NCI-H526 (cell line): Measurements from ENCODE around the gene WDR48.

Experiments used
- DNase-seq, 2 experiments: peaks; one replicate each; lab custom pipeline; 2025; lab: John Stamatoyannopoulos, UW

Gene WDR48

GRCh38 chr3:39124876-39125840, 73.3 kb downstream of the WDR48 start:
- DNase-seq: no peak

DNA sequence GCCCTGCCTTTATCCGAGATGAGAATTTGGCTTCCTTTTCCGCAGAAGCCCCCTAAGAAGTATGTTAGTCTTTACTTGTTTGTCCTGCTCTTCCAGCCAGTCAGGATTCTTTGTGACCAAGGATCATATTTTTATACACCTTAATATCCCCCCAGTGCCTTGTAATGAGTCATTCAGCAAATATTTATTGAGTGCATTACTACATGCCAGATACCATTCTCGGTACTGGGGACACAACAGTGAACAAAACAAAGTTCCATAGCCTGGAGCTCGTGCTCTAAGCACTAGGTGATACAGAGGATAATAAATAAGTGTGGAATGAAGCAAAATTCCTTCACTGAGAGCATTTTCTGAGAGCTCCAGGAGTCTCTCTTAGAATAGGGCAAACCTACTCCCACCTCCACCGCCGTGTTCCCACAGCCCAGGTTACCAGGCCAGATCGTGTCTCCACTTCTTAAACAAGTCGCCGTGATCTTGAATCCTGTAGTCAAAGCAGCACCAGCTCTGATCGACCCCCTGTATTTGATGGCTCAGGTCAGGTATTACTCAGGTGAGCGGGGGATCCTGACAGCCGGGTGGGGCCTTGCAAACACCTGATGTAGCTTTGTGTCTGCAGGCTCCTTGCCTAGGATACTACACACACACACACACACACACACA, 74.2 kb downstream of the WDR48 start:
- DNase-seq: no peak

DNA sequence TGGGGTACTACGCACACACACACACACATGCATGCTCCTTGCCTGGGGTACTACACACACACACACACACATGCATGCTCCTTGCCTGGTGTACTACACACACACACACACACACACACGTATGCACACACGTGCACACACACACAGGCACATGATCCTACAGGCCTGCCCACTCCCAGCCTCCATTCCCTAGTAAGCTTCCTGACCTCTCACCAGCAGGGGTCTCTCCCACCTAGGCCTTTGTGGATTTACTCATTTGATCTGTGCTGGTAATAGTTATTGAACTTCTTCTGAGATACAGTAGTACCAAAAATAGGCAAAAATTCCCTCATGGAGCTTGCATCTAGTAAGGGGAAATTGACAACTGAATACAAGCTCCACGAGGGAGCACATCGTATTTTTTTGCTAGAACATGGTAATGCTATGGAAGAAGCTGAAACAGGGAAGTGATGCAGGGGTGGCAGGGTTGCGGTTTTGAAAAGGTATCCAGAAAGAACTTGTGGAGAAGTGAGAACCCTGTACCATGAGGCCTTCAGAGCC, 74.8 kb downstream of the WDR48 start:
- DNase-seq: peak; percentile 9 to 42

- no peak for DNase-seq
These were observed 75.6 kb downstream of the WDR48 start for GRCh38 chr3:39127269-39127907.

GRCh38 chr3:39127908-39128304, 76.1 kb downstream of the WDR48 start:
- DNase-seq: no peak

DNA sequence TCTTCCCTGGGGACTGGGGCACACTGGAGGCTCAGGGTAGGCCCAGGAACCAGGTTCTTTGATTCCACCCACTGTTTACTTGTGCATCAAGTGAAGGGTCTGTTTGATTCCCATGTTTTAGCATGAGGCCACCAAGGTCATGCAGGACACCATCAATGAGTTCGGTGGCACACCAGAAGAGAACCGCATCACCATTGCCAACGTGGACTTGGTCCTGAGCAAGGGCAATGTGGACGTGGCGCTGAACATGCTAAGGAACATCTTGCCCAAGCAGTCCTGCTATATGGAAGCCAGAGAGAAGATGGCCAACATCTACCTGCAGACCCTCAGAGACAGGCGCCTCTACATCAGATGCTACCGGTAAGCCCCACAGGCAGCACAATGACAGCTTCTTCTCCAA, 77.1 kb downstream of the WDR48 start:
- DNase-seq: no peak

DNA sequence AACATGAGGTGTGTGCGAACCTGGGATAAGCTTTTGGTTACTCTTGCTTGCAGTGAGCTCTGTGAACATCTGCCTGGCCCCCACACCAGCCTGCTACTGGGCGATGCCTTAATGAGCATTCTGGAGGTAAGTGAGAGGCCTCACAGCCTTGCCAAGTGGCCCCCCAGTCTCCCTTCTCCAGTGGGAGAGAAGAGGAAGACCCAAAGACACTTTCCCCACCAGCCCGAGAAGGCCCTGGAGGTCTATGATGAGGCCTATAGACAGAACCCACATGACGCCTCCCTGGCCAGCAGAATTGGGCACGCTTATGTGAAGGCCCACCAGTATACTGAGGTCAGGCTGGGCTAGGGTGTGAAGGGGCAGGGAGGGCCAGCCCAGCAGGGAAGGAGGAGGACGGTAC, 78.2 kb downstream of the WDR48 start:
- DNase-seq: no peak

GRCh38 chr3:39130693-39131265, 79.0 kb downstream of the WDR48 start:
- DNase-seq: no peak

DNA sequence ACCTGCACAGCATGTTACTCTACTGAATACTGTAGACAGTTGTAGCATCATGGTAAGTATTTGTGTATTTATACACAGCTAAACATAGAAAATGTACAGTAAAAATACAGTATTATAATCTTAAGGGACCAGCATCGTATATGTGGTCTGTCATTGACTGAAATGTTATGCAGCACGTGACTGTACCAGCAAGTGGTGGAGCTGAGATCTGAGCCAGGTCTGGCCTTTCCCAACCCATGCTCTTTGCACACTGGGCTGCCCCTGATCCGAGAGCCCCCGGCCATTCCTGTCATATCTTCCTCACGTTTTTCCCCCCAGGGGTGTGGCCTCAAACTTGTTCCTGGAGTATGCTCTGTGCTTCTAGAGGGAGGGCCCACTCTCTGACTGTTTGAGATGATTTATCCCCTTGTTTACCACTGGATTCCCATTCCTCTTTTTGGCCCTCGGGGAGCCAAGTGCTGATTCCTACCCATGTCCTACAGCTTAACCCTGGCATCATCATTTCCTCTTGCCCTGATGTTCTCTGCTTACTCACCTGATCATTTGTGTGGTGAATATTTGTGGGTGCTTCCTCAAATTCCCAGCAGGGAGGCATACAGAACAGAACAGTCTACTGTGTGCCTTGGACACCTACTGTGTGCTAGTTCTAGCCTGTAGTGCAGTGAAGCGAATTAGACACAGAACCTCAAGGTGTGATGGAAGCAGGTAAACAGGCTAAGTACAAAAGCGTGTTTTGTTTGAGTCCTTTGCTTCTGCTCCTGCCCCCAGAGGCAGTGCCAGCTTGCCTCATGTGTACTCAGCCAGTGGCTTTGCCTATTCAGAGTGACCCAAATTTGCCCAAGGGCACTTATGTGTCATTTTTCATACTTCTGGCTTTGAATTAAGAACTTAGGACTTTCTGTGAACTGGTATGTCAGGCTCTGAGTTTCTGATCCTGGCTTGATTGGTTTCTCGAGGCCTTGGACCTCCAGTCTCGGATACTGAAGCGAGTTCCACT, 80.6 kb downstream of the WDR48 start:
- no peak for DNase-seq

- no peak for DNase-seq
These were observed 81.3 kb downstream of the WDR48 start for GRCh38 chr3:39133093-39133490.

DNA sequence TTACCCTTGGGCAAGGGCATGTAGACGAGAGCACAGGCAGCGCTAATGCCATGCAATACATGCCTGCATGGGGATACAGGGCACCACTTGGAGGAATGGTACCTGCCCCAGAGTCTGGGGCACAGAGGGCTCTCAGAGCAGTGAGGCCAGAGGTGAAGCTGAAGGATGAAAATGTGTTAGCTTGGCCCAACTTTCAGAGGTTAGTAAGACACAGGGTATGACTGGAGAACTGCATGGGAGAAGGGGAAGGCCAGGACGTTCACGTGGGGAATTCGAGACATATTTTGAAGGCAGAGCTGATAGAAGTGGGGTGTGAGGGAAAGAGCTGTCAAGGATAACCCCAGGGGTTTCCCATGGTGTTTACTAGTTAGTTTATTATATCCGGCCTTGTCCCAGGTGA, 82.0 kb downstream of the WDR48 start:
- no peak for DNase-seq

DNA sequence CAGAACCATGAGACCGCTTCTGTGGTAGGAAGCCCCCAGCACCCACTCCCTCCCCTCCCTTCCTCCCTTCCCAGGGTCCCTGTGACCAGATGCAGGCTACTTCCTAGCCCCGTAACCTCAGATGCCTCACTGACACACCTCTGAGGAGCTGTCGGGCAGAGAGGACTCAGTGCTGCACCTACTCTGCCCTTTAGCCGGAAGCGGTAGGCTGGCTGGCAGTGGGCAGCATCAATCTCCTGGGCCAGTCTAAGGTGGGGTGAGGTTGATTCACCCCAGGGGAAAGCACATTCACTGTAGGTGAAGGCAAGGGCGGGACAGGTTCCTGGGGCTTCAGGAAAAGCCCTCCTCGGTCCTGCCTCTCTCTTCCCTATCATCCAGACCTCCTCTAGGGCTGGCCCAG, 82.5 kb downstream of the WDR48 start:
- DNase-seq: no peak

DNA sequence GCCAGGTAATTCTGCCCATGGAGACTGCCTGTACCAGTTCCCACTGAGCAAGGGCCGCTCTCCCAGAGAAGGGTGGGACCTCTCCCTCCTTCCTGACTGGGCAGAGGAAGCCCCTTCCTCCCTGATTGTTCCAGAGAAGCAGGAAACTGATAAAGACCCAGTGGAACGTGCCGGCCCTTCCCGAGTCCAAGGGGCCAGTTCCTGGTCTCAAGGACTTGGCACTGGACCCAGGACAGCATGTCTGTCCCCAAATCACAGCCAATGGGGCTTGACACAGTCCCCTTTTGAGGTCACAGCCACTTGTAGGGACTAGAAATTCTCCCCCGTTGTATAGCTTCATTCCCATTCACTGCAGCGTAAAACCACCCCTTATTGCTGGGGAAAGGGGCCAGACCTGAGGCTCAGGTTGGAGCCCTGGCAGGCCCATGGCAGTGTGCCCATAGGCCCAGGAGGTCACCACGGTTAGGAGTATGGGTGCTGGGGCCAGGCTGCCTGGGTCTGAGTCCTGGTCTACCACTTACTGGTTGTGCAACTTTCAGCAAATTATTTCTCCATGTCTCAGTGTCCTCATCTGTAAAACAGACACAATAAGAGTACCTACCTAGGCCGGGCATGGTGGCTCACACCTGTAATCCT, 83.5 kb downstream of the WDR48 start:
- no peak for DNase-seq

DNA sequence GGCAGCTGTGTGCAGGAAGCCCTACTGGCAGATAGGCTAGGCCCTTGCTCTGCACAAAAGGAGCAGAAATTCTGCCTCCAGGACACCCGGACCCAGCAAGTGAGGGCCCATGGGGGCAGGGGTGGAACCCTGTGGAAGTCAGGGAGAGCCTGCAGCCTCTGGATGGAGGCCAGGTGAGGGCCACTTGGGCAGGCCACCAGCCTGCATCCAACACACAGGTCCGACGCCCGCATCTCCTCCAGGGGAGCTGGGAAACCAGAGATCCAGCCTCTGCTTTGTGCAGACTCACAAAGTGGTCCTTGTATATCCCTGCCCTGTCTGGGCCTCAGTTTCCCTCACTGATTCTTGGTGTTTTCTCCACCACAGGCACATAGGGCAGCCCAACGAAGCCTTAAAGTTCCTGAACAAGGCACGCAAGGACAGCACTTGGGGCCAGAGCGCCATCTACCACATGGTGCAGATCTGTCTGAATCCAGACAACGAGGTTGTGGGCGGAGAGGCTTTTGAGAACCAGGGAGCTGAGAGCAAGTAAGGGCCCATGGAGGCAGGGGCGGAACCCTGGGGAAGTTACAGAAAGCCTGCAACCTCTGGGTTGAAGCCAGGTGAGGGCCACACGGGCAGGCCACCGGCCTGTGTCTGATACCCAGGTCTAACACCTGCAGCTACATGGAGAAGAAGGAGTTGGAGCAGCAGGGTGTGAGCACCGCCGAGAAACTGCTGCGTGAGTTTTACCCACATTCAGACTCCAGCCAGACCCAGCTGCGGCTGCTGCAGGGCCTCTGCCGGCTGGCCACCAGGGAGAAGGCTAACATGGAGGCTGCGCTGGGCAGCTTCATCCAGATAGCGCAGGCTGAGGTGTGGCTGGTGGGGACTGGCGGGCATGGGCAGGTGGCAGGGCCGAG, 85.0 kb downstream of the WDR48 start:
- DNase-seq: no peak

DNA sequence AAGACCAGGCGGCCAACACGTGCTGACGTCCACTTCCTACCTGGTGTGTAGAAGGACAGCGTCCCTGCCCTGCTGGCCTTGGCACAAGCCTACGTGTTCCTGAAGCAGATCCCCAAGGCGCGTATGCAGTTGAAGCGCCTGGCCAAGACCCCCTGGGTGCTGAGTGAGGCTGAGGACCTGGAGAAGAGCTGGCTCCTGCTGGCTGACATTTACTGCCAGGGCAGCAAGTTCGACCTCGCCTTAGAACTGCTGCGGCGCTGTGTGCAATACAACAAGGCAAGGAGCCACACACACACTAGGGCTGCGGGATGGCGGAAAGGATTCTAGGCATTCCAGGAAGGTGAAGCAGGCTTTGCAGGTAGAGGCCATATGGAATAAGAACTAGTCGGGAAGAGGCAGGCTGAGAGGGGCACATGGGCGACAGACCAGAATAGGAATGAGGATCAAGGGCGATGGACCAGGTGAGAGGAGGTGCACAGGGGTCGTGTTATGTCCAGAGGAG, 85.7 kb downstream of the WDR48 start:
- no peak for DNase-seq

GRCh38 chr3:39137991-39138803, 86.4 kb downstream of the WDR48 start:
- no peak for DNase-seq

- DNase-seq: no peak
These were observed 87.1 kb downstream of the WDR48 start for GRCh38 chr3:39138804-39139415.

DNA sequence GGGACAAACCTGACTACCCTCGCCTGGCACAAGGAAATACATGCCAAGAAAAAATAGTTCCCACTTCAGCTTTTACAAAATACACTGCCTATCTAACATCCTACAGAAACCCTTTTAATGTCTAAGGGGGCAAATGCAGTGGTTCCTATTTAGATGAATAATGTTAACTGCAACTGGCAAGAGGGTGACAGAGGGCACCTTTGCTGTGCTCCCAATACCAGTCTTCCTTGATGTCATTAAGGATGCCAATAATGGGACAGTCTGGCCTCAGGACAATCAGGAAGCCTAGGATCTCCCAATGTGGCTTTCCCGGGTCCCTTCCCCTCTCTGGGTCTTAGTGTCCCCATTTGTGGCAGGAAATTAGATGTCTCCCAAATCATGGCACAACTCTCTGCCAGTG, 87.6 kb downstream of the WDR48 start:
- DNase-seq: no peak
